HG03175 (cell line): ENCODE measurements around the gene MFSD1.

ENCODE experiments used
- ATAC-seq: cut with Tn5 transposase; IDR thresholded peaks from one replicate; pipeline ENCODE4 v1.9.1; 2021; ENCODE audit warnings: mild to moderate bottlenecking, moderate library complexity; ENCODE audit not compliant: unreplicated experiment

Gene MFSD1, protein sequence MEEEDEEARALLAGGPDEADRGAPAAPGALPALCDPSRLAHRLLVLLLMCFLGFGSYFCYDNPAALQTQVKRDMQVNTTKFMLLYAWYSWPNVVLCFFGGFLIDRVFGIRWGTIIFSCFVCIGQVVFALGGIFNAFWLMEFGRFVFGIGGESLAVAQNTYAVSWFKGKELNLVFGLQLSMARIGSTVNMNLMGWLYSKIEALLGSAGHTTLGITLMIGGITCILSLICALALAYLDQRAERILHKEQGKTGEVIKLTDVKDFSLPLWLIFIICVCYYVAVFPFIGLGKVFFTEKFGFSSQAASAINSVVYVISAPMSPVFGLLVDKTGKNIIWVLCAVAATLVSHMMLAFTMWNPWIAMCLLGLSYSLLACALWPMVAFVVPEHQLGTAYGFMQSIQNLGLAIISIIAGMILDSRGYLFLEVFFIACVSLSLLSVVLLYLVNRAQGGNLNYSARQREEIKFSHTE

GRCh38 chr3:158801696-158802408 is at the start of gene MFSD1:
TSS of gene MFSD1 (plus strand) at chr3:158802054. CDS start at chr3:158802153, 99 bp downstream.
- ATAC-seq, result peak; percentile 97

DNA sequence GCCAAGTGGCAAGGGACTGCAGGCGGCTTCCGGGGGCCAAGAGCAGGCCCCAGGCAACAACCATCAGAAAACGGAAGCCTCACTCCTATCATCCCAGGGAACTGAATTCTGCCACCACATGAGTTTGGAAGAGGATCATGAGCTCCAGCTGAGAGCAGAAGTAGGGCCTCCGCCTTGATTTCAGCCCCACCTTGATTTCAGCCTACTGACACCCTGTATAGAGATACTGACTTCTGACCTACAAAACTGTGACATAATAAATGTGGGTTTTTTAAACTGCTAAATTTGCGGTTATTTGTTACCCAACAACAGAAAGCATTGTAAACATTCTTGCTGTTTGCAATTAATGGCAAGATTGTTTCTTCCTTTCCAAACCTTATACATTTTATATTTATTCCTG is 48.0 kb upstream of the MFSD1 start:
- no peak for ATAC-seq

- ATAC-seq, result no peak
Measured at GRCh38 chr3:158755421-158755820, 46.4 kb upstream of the MFSD1 start.

DNA sequence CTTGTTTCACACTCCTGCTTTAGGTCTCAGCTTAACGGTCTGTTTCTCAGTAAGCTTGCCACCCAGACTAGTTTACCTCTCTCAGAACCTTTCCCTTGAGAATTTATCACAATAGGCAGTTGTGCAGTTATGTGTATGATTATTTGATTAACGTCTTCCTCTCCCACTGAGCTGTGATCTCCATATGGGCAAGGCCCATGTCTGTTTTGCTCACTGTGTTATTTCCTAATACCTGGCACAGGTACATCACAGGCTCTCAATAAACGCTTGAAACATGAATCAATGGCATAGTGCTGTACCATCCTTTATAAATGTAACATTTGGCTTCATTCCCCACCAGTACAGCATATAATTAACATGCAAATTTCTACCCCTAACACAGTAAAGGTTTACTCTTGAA is 40.5 kb upstream of the MFSD1 start:
- ATAC-seq, result no peak

GRCh38 chr3:158762701-158763100 is 39.2 kb upstream of the MFSD1 start:
- no peak for ATAC-seq

DNA sequence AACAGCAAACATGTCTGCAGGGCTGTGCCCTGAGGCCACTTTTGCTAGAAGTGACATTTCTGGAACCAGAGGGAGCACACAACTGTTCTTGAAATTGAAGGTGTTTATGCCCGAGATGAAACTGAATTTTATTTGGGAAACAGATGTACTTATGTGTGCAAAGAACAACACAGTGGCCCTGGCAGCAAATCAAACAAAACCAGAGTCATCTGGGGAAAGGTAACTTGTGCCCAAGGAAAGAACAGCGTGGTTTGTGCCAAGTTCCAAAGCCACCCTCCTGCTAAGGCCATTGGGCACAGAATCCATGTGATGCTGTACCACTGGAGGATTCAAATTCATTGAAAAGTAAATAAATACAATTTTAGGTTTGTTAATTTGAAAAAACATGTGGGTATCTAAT is 38.4 kb upstream of the MFSD1 start:
- no peak for ATAC-seq

GRCh38 chr3:158765518-158766205 is 36.2 kb upstream of the MFSD1 start:
- ATAC-seq, result no peak

DNA sequence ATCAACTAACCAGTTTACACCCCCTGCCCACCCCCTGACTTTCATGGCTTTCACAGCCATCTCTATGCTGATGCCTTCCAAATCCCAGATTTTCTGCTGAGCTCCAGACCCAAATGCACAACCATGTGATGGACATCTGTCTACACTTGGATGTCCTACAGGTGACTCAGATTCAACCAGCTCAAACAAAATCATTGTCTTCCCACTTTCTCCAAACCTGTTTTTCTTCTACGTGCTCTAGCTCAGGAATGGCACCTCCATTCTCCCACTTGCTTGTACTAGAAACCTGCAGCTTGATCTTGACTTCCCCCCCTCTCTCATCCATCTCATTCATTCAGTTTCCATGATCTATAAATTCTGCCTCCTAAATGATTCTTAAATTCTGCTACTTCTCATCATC is 35.5 kb upstream of the MFSD1 start:
- no peak for ATAC-seq

- no peak for ATAC-seq
Measured at GRCh38 chr3:158768361-158768787, 33.5 kb upstream of the MFSD1 start.

GRCh38 chr3:158768881-158769543 is 32.8 kb upstream of the MFSD1 start:
- ATAC-seq, result no peak

GRCh38 chr3:158769549-158769948 is 32.3 kb upstream of the MFSD1 start:
- ATAC-seq, result no peak

GRCh38 chr3:158769952-158770740 is 31.7 kb upstream of the MFSD1 start:
- ATAC-seq, result no peak

GRCh38 chr3:158770741-158771350 is 31.0 kb upstream of the MFSD1 start:
- no peak for ATAC-seq

GRCh38 chr3:158771577-158771976 is 30.3 kb upstream of the MFSD1 start:
- no peak for ATAC-seq

- no peak for ATAC-seq
Measured at GRCh38 chr3:158771982-158772381, 29.9 kb upstream of the MFSD1 start.

DNA sequence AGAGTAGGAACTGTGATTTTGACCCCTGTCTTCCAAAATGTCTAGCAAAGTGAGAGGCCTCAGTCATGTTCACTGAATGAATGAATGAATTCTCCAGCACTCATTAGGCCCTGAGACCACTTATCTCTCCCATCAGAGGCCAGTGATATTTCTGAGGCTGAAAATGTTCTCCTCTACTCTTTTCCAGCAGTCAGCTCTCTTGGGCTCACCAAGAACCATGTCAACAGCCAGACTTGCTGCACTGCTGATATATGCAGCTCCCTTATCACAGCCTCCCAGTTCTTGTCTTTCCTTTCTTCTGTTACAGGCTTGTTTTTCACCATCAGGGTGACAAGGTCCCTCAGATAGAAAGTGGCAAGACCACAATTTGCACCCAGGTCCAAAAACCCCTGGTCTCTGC is 28.7 kb upstream of the MFSD1 start:
- no peak for ATAC-seq

- ATAC-seq, result no peak
Measured at GRCh38 chr3:158773845-158774830, 27.7 kb upstream of the MFSD1 start.

- no peak for ATAC-seq
Measured at GRCh38 chr3:158774965-158775364, 26.9 kb upstream of the MFSD1 start.
